Activated T-cell treated with anti-CD3 and anti-CD28 coated beads for 1 hour (primary cell): Measurements from ENCODE around the gene RNF39.

Source experiments
- DNase-seq: peaks from one replicate; pipeline ENCODE4 v3.0.0-alpha.2; 2020; ENCODE audit warnings: low read depth

The RNF39 gene

GRCh38 chr6:30096829-30097228, 21.3 kb upstream of the RNF39 start:
- no peak for DNase-seq

GRCh38 chr6:30093951-30094661, 18.5 kb upstream of the RNF39 start:
- no peak for DNase-seq

GRCh38 chr6:30092852-30093543, 17.4 kb upstream of the RNF39 start:
- DNase-seq, result no peak

GRCh38 chr6:30091577-30092381, 16.2 kb upstream of the RNF39 start:
- no peak for DNase-seq

- DNase-seq, result no peak
Measured at GRCh38 chr6:30087876-30088275, 12.3 kb upstream of the RNF39 start.

GRCh38 chr6:30077218-30077617, 1.6 kb upstream of the RNF39 start:
- no peak for DNase-seq

GRCh38 chr6:30075790-30076732, 492 bp upstream of the RNF39 start:
- DNase-seq, result no peak

- no peak for DNase-seq
Measured at GRCh38 chr6:30074331-30075093, 1.1 kb downstream of the RNF39 start.

GRCh38 chr6:30073489-30074235, 1.9 kb downstream of the RNF39 start:
- DNase-seq, result no peak

GRCh38 chr6:30071858-30072257, 3.7 kb downstream of the RNF39 start:
- no peak for DNase-seq

GRCh38 chr6:30071081-30071818, 4.3 kb downstream of the RNF39 start:
- DNase-seq, result no peak

- no peak for DNase-seq
Measured at GRCh38 chr6:30067460-30068139, 8.0 kb downstream of the RNF39 start.

- DNase-seq, result peak; percentile 96
Measured at GRCh38 chr6:30066577-30067459, 8.8 kb downstream of the RNF39 start, which contains the start of gene PPP1R11. Gene PPP1R11, plus strand, starts transcription at chr6:30067198. Its CDS starts 213 bp downstream, at chr6:30067411.

GRCh38 chr6:30066082-30066481, 9.5 kb downstream of the RNF39 start:
- DNase-seq, result no peak

- no peak for DNase-seq
Measured at GRCh38 chr6:30063315-30063714, 12.3 kb downstream of the RNF39 start.

GRCh38 chr6:30062471-30063178, 12.9 kb downstream of the RNF39 start:
- no peak for DNase-seq

- no peak for DNase-seq
Measured at GRCh38 chr6:30061858-30062458, 13.6 kb downstream of the RNF39 start.
